Fibroblast of lung (primary cell): ENCODE measurements around the gene FGF5. TPM values are rescaled to one million over a fixed set of nuclear protein-coding genes. Genes with fewer than 3 reads are reported as not detected.
A peak's percentile ranks its signal among the peaks of the same experiment; 100 is the strongest.

Experiments
- DNase-seq, 2 donors: peaks; one replicate each; pipeline versions ENCODE4 v3.0.0 to v3.0.0-alpha.2; 2010; ENCODE audit warnings: low read depth in 2 of 2
- H2AFZ ChIP-seq: 2 replicates; pipeline ENCODE4 v1.5.1; 2012; ENCODE audit warnings: low read length, control low read depth, inconsistent platforms
- H3K27ac ChIP-seq: 2 replicates; pipeline ENCODE4 v1.5.1; 2011; ENCODE audit warnings: low read length, control low read depth; ENCODE audit not compliant: insufficient read depth
- H3K27me3 ChIP-seq: 2 replicates; pipeline ENCODE4 v1.5.1; 2011; ENCODE audit warnings: mild to moderate bottlenecking, low read length; ENCODE audit not compliant: control insufficient read depth, insufficient read depth
- H3K36me3 ChIP-seq: 2 replicates; pipeline ENCODE4 v1.5.1; 2011; ENCODE audit warnings: low read length; ENCODE audit not compliant: control insufficient read depth, insufficient read depth
- H3K4me1 ChIP-seq: 2 replicates; pipeline ENCODE4 v1.5.1; 2011; ENCODE audit warnings: low read length; ENCODE audit not compliant: control insufficient read depth, insufficient read depth; ENCODE audit errors: extremely low read depth
- H3K4me2 ChIP-seq: 2 replicates; pipeline ENCODE4 v1.5.1; 2011; ENCODE audit warnings: low read length, control low read depth; ENCODE audit not compliant: insufficient read depth; ENCODE audit errors: extremely low read depth
- H3K4me3 ChIP-seq, 4 experiments: fragments of 200-600 bp in 1 of 4; sonication (generic) in 1 of 4; replicated peaks in 1 of 4; 2 replicates each; pipeline ENCODE4 v1.5.1; 2011 to 2016; ENCODE audit warnings: low read length in 4 of 4, low read depth in 3 of 4, mild to moderate bottlenecking in 3 of 4, control low read depth in 2 of 4, inconsistent platforms in 1 of 4, mixed read lengths in 1 of 4; ENCODE audit not compliant: insufficient read depth in 1 of 4; ENCODE audit errors: control extremely low read depth in 1 of 4
- H3K79me2 ChIP-seq: 2 replicates; pipeline ENCODE4 v1.5.1; 2012; ENCODE audit warnings: mild to moderate bottlenecking, low read length, inconsistent platforms; ENCODE audit not compliant: control insufficient read depth, insufficient read depth
- H3K9ac ChIP-seq: 2 replicates; pipeline ENCODE4 v1.5.1; 2011; ENCODE audit warnings: mild to moderate bottlenecking, low read length, control low read depth; ENCODE audit not compliant: insufficient read depth
- H3K9me3 ChIP-seq: 2 replicates; pipeline ENCODE4 v1.5.1; 2012; ENCODE audit warnings: low read depth, low read length; ENCODE audit not compliant: control insufficient read depth, insufficient read depth
- H4K20me1 ChIP-seq: 2 replicates; pipeline ENCODE4 v1.5.1; 2011; ENCODE audit warnings: low read length; ENCODE audit not compliant: control insufficient read depth, insufficient read depth; ENCODE audit errors: extremely low read depth
- CTCF ChIP-seq, 2 donors: IDR thresholded peaks in 1 of 2; conservative IDR thresholded peaks in 1 of 2; 1 replicate in 1 of 2; 2 replicates in 1 of 2; pipeline ENCODE4 v1.5.1; 2011 to 2012; ENCODE audit warnings: low read length in 2 of 2, control low read depth in 1 of 2, inconsistent platforms in 1 of 2, low read depth in 1 of 2, mild to moderate bottlenecking in 1 of 2
- EZH2 ChIP-seq: IDR thresholded peaks from 2 replicates; pipeline ENCODE4 v1.5.1; 2012; ENCODE audit warnings: low read length, control low read depth, mild to moderate bottlenecking; ENCODE audit errors: missing control alignments
- polyA plus RNA-seq, 2 donors: library from polyadenylated mRNA; depleted of rRNA in 1 of 2; stranded (reverse) in 1 of 2; unstranded in 1 of 2; fragments of >200 nt; gene quantifications; 2 replicates each; pipeline ENCODE4 v1.2.1, GENCODE V29; 2011 to 2012; ENCODE audit warnings: missing spikeins in 1 of 2
- total RNA-seq: library from RNA; depleted of rRNA; stranded (reverse); fragments of >200 nt; gene quantifications from 2 replicates; pipeline ENCODE4 v1.2.1, GENCODE V29; 2014

FGF5 gene
- total and polyA plus RNA-seq, 2 donors (not counting 1 experiment from before 2014, with no cell fraction given): 25.8 to 56.4 TPM

DNA sequence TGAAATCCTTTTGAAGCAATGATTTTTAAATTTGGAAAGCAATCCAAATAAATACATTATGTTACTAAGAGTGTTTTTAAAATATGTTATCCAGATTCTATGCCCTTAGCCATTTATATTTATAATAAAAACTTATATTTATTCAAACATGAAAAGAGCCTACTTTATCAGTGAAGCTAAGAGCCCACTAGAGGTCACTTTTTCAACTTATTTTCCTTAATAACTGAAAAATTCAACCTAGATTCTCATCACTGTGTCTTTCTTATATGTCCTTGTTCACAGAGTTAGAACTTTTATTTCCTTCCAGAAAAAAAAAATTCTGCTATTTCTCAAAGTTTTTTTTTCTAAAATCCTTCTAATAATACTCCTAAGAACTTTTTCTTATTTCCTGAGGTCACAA lies 45.3 kb upstream of the FGF5 start:
- no peak overlapping the region for H3K4me3 ChIP-seq
- TF ChIP-seq EZH2 (no peak), CTCF (conservative IDR thresholded peaks at IDR 0.05 in 1 of 2, IDR thresholded peaks at IDR 0.05 in 1 of 2; ENCODE audit: low read depth in 1 of 2, low read length in 2 of 2) (peak in 1 of 2 donors; percentile 46)
- no peak overlapping the region for H3K9ac ChIP-seq
- no peaks in the 10 kb centered on the region for H3K79me2 ChIP-seq
- H2AFZ ChIP-seq: no peak overlapping the region
- H3K9me3 ChIP-seq: no peaks in the 10 kb centered on the region
- DNase-seq: peak; percentile 24 to 71
- H3K36me3 ChIP-seq: no peaks in the 10 kb centered on the region
- no peak overlapping the region for H3K27ac ChIP-seq
- H3K27me3 ChIP-seq: no peaks in the 10 kb centered on the region
- H4K20me1 ChIP-seq: no peaks in the 10 kb centered on the region
- peaks cover 3% of the 10 kb centered on the region for H3K4me1 ChIP-seq
- no peak overlapping the region for H3K4me2 ChIP-seq

DNA sequence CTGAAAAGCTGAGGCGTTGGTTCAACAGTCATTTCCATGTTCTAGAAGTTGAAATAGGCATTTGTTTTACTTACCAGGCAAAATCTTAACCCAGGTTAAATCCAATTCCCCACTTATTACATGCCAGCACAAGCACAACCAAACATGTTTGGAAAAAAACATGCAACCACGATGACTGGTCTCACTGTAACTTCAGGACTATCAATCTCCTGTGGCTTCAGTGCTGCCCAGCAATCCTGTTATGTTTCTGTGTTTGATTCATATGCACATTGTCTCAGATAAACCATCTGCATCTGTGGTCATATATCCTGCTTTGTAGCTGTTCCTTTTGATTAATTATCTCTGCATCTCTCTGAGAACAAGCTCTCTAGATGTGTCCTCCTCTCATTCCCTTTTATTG lies 40.9 kb upstream of the FGF5 start:
- TF ChIP-seq CTCF (conservative IDR thresholded peaks at IDR 0.05 in 1 of 2, IDR thresholded peaks at IDR 0.05 in 1 of 2; ENCODE audit: low read depth in 1 of 2, low read length in 2 of 2) (no peak), EZH2 (no peak)
- Histone ChIP-seq H3K79me2 (no peaks in the 10 kb centered on the region), H3K27me3 (no peaks in the 10 kb centered on the region), H3K9me3 (no peaks in the 10 kb centered on the region), H3K36me3 (no peaks in the 10 kb centered on the region), H3K27ac (no peak overlapping the region), H3K4me2 (no peak overlapping the region), H3K9ac (no peak overlapping the region), H2AFZ (peak overlapping the region; percentile 26), H4K20me1 (no peaks in the 10 kb centered on the region), H3K4me3 (no peak overlapping the region), H3K4me1 (peaks cover 3% of the 10 kb centered on the region)
- peak in 1 of 2 donors; percentile 81 for DNase-seq

GRCh38 chr4:80226094-80226493 lies 40.4 kb upstream of the FGF5 start:
- Histone ChIP-seq H3K9ac (no peak overlapping the region), H3K79me2 (no peaks in the 10 kb centered on the region), H3K9me3 (no peaks in the 10 kb centered on the region), H4K20me1 (no peaks in the 10 kb centered on the region), H3K27ac (no peak overlapping the region), H3K4me3 (no peak overlapping the region), H3K4me1 (peaks cover 3% of the 10 kb centered on the region), H2AFZ (no peak overlapping the region), H3K4me2 (no peak overlapping the region), H3K27me3 (no peaks in the 10 kb centered on the region), H3K36me3 (no peaks in the 10 kb centered on the region)
- no peak for TF ChIP-seq EZH2
- DNase-seq: peak; percentile 39 to 44
